Adrenal gland (tissue), 12 donors: ENCODE measurements around the gene CAMTA1. TPM values are rescaled to one million over a fixed set of nuclear protein-coding genes. Genes with fewer than 3 reads are reported as not detected.

Experiments
- DNase-seq, 7 donors: peaks; one replicate each; pipeline ENCODE4 v3.0.0-alpha.2; 2019 to 2020
- H3K27ac ChIP-seq, 5 donors: fragments of 200-600 bp; sonication (generic) in 4 of 5; 1 replicate in 3 of 5; 2 replicates in 2 of 5; pipeline versions ENCODE4 v1.5.1 to v1.8.0; 2016 to 2020; ENCODE audit warnings: mild to moderate bottlenecking in 1 of 5
- H3K27me3 ChIP-seq: fragments of 200-600 bp; 2 replicates; pipeline ENCODE4 v1.8.0; 2021
- H3K36me3 ChIP-seq, 2 donors: fragments of 200-600 bp; replicated peaks in 1 of 2; 1 replicate in 1 of 2; 2 replicates in 1 of 2; pipeline versions ENCODE4 v1.5.1 to v1.8.0; 2018 to 2022
- H3K4me1 ChIP-seq, 2 donors: fragments of 200-600 bp; replicated peaks in 1 of 2; 1 replicate in 1 of 2; 2 replicates in 1 of 2; pipeline versions ENCODE4 v1.5.1 to v1.8.0; 2018 to 2021
- H3K4me3 ChIP-seq, 4 donors: fragments of 200-600 bp; sonication (generic) in 3 of 4; one replicate each; pipeline ENCODE4 v1.5.1; 2016 to 2018
- H3K9me3 ChIP-seq, 3 donors: fragments of 200-600 bp; sonication (generic) in 1 of 3; replicated peaks in 1 of 3; 1 replicate in 2 of 3; 2 replicates in 1 of 3; pipeline versions ENCODE4 v1.5.1 to v1.8.0; 2016 to 2021
- CTCF ChIP-seq, 6 experiments: fragments of 450-650 bp in 4 of 6; fragments of 200-600 bp in 2 of 6; sonication (generic) in 1 of 6; IDR thresholded peaks; 1 replicate in 5 of 6; 2 replicates in 1 of 6; pipeline versions ENCODE4 v1.5.1 to v1.8.0; 2016 to 2021; ENCODE audit warnings: antibody characterized with exemption in 6 of 6, mild to moderate bottlenecking in 2 of 6, moderate library complexity in 1 of 6
- POLR2A ChIP-seq, 2 donors: fragments of 450-650 bp; IDR thresholded peaks; one replicate each; pipeline ENCODE4 v1.6.1; 2017; ENCODE audit warnings: antibody characterized with exemption in 2 of 2, mild to moderate bottlenecking in 2 of 2, moderate library complexity in 1 of 2
- WGBS, 4 donors: extraction: QIAGEN DNeasy Blood & Tissue Kit in 2 of 4; methylation state at CpG; one replicate each; pipeline versions ENCODE4 v1.1.5 to v1.1.7; 2013 to 2017; 5-methylcytosine and 5-hydroxymethylcytosine counted together
- intact Hi-C, 2 donors: fragments of 100-400 bp; cut with DNase I; formaldehyde crosslinking; loops; one replicate each; pipeline versions ENCODE4 v1.14.1 to v1.15.0; 2022 to 2023
- polyA plus RNA-seq, 3 donors: library from polyadenylated mRNA; stranded (reverse); fragments of 200-250 nt in 2 of 3; fragments of 350-450 nt in 1 of 3; fragmentation: Illumina TruSeq in 1 of 3; extraction: RNeasy Lipid Tissue Mini Kit (QIAGEN cat#74804) in 1 of 3; gene quantifications; one replicate each; pipeline ENCODE4 v1.2.3, GENCODE V29; 2013 to 2014
- total RNA-seq, 9 donors: library from RNA; depleted of rRNA in 4 of 9; stranded (reverse); fragments of >200 nt in 4 of 9; fragments of 120-200 nt in 1 of 9; fragmentation: NEBNext Ultra II Directional in 1 of 9; extraction: Animal tissue kit (Norgen Biotek cat#: 25700) in 1 of 9; gene quantifications; one replicate each; pipeline versions ENCODE4 v1.1.0 to v1.2.4, GENCODE V29; 2013 to 2023
- donor health status: healthy with polysubstance abuse.
- donor health status: Bipolar disorder and iron deficiency.
- donor health status: DM: yes; HTN: yes; CAD: no.
- donor health status: DM: no; HTN: no; CAD: no.
- donor health status: DM: no; HTN: no; CAD: no.
- donor health status: DM: yes; HTN: yes; CAD: no.

The CAMTA1 gene
- total and polyA plus RNA-seq, 12 donors = 62.9 to 141 (median 96.9) TPM

- peak overlapping the region in 1 of 5 donors; percentile 26 for H3K27ac ChIP-seq
- 90 to 100% (median 92%) methylated on average over 2 to 4 of the region's 4 CpGs for WGBS, 4 donors
- intact Hi-C loops = no loop called here
- H3K27me3 ChIP-seq = peaks cover 4% of the 10 kb centered on the region
- no peak overlapping the region for H3K4me3 ChIP-seq
- H3K36me3 ChIP-seq = no peaks in the 10 kb centered on the region
- DNase-seq = no peak
- TF ChIP-seq POLR2A (IDR thresholded peaks at IDR 0.05) (no peak), CTCF (IDR thresholded peaks at IDR 0.05) (no peak)
- H3K9me3 ChIP-seq = no peaks in the 10 kb centered on the region
- peaks cover 0 to 15% of the 10 kb centered on the region in 2 donors for H3K4me1 ChIP-seq
Measured at GRCh38 chr1:7582460-7582972, 797.3 kb downstream of the CAMTA1 start.

GRCh38 chr1:7583291-7584096, 798.2 kb downstream of the CAMTA1 start:
- DNase-seq = no peak
- TF ChIP-seq CTCF (IDR thresholded peaks at IDR 0.05) = no peak
- intact Hi-C loops = no loop called here
- H3K27me3 ChIP-seq = peaks cover 4% of the 10 kb centered on the region
- no peaks in the 10 kb centered on the region for H3K9me3 ChIP-seq
- peaks cover 0 to 15% of the 10 kb centered on the region in 2 donors for H3K4me1 ChIP-seq
- H3K27ac ChIP-seq = peak overlapping the region in 1 of 5 donors; percentile 21
- 80 to 87% (median 82%) methylated on average over 7 to 15 of the region's 15 CpGs for WGBS, 4 donors
- no peaks in the 10 kb centered on the region for H3K36me3 ChIP-seq
- no peak overlapping the region for H3K4me3 ChIP-seq

GRCh38 chr1:7584157-7584556, 798.9 kb downstream of the CAMTA1 start:
- Histone ChIP-seq H3K27ac (no peak overlapping the region), H3K4me3 (no peak overlapping the region), H3K36me3 (no peaks in the 10 kb centered on the region), H3K27me3 (peaks cover 4% of the 10 kb centered on the region), H3K9me3 (no peaks in the 10 kb centered on the region), H3K4me1 (peaks cover 0 to 15% of the 10 kb centered on the region in 2 donors)
- DNase-seq = no peak
- no peak for TF ChIP-seq CTCF (IDR thresholded peaks at IDR 0.05)
- TF ChIP-seq POLR2A (IDR thresholded peaks at IDR 0.05) = no peak
- WGBS, 4 donors = 90 to 95% (median 93%) methylated on average over 11 of the region's 11 CpGs
- intact Hi-C loops = no loop called here

GRCh38 chr1:7584643-7585042, 799.4 kb downstream of the CAMTA1 start:
- H3K4me1 ChIP-seq = peaks cover 0 to 15% of the 10 kb centered on the region in 2 donors
- H3K9me3 ChIP-seq = no peaks in the 10 kb centered on the region
- no peak overlapping the region for H3K27ac ChIP-seq
- peak in 1 of 7 donors; percentile 55 for DNase-seq
- no peak overlapping the region for H3K4me3 ChIP-seq
- intact Hi-C loops = no loop called here
- TF ChIP-seq CTCF (IDR thresholded peaks at IDR 0.05) = no peak
- no peak for TF ChIP-seq POLR2A (IDR thresholded peaks at IDR 0.05)
- H3K27me3 ChIP-seq = peaks cover 4% of the 10 kb centered on the region
- 90 to 95% (median 91%) methylated on average over 12 of the region's 12 CpGs for WGBS, 4 donors
- H3K36me3 ChIP-seq = no peaks in the 10 kb centered on the region
